AG10803 (cell line): ENCODE data around the gene RAB27A.
A peak's percentile ranks its signal among the peaks of the same experiment; 100 is the strongest.

Source experiments
- DNase-seq: peaks from one replicate; pipeline ENCODE4 v3.0.0; 2010; ENCODE audit warnings: low read depth
- H3K4me3 ChIP-seq: 2 replicates; pipeline ENCODE4 v1.5.1; 2011; ENCODE audit warnings: mild to moderate bottlenecking, low read length, control low read depth
- TF ChIP-seq, protein P1 (sequence below): conservative IDR thresholded peaks from 2 replicates; pipeline ENCODE4 v1.5.1; 2011; ENCODE audit warnings: mild to moderate bottlenecking, low read length, control low read depth, inconsistent platforms

Gene RAB27A

DNA sequence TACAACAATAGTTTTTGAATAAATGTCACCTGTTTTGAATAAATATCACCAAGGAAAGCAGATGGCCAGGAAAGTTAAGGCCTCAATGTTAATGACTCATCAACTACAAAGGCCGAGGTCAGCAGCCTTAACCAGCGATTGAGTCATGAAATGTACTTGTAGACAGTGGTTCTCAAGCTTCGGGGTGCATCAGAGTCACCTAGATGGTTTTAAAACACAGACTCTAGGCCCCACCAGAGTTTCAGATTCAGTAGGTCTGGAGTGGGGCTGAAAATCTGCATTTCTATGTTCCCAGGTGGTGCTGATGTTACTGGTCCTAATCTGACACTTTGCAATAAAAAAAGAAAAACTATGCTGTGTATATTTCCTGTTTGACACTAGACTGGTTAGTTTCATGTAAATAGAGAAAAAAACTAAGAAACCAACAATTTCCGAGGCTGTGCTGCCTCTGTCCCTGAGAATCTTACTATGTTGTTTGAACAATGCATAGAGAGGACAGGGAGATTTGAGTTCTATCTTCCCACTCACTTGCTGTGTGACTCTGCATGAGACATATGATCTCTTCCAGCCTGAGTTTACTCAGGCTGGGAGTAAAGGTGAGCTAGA is 9.8 kb downstream of the RAB27A start:
- TF ChIP-seq, protein P1, sequence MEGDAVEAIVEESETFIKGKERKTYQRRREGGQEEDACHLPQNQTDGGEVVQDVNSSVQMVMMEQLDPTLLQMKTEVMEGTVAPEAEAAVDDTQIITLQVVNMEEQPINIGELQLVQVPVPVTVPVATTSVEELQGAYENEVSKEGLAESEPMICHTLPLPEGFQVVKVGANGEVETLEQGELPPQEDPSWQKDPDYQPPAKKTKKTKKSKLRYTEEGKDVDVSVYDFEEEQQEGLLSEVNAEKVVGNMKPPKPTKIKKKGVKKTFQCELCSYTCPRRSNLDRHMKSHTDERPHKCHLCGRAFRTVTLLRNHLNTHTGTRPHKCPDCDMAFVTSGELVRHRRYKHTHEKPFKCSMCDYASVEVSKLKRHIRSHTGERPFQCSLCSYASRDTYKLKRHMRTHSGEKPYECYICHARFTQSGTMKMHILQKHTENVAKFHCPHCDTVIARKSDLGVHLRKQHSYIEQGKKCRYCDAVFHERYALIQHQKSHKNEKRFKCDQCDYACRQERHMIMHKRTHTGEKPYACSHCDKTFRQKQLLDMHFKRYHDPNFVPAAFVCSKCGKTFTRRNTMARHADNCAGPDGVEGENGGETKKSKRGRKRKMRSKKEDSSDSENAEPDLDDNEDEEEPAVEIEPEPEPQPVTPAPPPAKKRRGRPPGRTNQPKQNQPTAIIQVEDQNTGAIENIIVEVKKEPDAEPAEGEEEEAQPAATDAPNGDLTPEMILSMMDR, result no peak
- peak; percentile 88 for DNase-seq
- no peak overlapping the region for H3K4me3 ChIP-seq

DNA sequence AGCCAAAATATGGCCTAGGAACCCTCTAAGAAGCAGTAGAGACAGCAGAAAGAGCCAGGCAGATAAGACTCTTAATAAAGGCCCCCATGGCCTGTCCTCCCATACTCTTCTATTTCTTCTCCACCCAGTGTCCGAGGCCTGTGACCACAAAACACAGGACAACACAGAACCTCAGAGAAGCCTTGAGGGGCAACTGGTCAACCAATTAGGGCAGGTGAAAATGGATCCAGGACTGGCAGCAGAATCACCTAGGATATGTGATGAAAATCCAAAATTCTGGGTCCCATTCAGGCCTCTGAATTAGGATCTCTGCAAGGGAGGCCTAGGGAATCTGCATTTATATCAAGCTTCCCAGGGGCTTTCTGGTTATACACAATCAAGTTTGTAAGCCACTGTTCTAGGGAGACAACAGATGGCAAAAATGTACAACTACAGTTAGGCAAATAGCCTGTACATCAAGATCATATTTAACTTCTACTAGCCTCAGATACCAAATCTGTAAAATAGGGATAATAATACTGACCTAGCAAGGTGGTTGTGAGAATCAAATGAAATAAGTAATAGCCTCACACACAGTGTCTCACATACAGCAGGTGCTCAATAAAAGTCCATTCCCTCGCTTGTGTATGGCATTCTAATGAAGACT is 10.4 kb downstream of the RAB27A start:
- TF ChIP-seq, protein P1, result no peak
- H3K4me3 ChIP-seq, result no peak overlapping the region
- no peak for DNase-seq

DNA sequence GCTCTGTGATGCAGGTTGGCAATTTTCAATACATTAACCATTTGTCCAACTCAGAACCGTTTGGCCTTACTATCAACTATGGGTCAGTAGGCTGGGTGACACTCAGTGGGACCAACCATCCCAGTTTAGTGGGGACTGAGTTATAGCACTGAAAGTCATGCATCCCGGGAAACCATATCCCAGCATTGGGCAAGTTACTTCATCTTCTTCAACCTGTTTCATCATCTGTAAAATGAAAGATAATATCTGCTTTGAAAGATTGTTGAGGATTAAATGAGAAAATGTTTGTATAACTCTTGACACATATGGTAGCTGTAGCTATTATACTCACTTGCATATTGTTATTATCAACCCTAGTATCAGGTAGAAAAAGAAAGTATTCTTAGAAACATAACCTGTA is 11.9 kb downstream of the RAB27A start:
- DNase-seq, result no peak
- H3K4me3 ChIP-seq, result no peak overlapping the region
- TF ChIP-seq, protein P1, result no peak

DNA sequence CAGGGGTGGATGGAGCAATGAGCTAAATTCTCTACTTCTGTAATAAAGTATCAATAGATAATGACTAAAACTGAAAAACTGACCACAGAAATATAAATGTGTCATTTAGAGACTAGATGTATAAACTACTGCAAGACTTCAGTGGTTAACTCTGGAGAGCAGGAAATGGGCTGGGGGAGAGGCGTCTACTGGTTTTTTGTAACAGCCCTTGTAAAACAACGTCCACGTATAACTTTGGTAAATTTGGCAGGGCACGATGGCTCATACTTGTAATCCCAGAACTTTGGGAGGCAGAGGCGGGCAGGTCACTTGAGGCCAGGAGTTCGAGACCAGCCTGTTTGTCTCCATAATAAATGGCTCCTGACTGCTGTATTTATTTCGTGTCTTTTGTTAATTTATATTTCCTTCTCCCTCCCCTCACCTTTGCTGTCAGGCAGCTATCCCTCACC is 12.5 kb downstream of the RAB27A start:
- no peak for DNase-seq
- TF ChIP-seq, protein P1, result no peak
- H3K4me3 ChIP-seq, result no peak overlapping the region

DNA sequence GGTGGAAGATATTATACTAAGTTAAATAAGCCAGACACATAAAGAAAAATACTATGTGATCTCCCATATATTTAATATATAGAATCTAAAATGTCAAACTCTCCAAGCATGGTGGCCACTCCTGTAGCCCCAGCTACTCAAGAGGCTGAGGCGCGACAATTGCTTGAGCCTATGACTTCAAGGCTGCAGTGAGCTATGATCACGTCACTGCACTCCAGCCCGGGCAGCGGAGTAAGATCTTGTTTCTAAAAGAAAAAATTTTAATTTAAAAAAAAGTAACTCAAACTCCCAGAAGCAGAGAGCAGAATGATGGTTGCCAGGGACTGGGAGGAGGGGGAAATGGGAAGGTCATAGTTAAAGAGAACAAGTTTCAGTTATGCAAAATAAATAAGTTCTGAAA is 13.3 kb downstream of the RAB27A start:
- DNase-seq, result no peak
- TF ChIP-seq, protein P1, result no peak
- no peak overlapping the region for H3K4me3 ChIP-seq

DNA sequence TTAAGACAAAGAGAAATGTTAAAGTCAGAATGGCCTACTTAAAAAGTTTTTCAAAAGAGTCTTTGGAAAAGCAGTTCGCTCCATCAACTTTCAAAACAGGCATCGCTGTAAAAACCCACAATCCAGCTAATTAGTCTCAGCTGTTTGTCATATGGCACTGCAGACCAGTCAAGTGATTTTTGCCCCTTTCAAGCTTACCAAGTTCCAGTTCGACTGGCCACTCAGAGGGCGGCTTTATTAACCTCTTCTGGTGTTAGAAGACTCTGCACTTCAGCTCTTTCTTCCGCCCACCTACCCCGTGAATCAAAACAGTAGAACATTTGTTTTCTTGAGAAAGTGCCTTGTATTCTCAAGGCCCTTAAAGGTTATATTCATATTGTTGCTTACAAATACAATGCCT is 19.3 kb downstream of the RAB27A start:
- TF ChIP-seq, protein P1, result no peak
- H3K4me3 ChIP-seq, result no peak overlapping the region
- peak; percentile 9 for DNase-seq

DNA sequence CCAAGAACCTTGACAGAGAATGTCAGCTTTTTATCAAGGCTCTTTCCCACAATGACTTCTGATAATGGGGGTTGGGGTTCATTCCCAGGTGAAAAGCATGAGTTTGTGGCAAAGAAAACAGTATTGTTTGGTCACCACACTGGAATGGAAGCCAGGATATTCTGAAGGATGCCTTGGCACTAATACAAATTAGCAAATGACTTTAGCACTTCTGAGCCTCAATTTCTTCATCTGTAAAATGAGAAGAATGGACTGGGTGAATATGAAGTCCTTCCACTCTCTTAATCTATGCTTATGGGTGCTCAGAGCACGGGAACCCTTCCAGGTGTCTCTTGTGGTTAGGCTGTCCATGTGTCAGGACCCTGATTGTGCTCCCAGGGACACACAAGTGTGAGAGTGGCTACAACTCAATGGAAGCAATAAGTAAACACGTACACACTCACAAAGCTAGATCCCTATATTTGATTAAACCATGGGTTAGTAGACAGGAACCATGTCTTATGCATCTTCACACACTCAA is 21.4 kb downstream of the RAB27A start:
- peak; percentile 4 for DNase-seq
- H3K4me3 ChIP-seq, result no peak overlapping the region
- TF ChIP-seq, protein P1, result no peak
